Ovary (tissue), 9 donors: ENCODE data around the gene CACNA1C. TPM values are rescaled to one million over a fixed set of nuclear protein-coding genes. Genes with fewer than 3 reads are reported as not detected.

Experiments used
- DNase-seq, 5 donors: peaks; one replicate each; pipeline ENCODE4 v3.0.0-alpha.2; 2019 to 2020
- H3K27ac ChIP-seq, 2 donors: fragments of 200-600 bp; one replicate each; pipeline versions ENCODE4 v1.5.1 to v1.8.0; 2019 to 2022
- H3K27me3 ChIP-seq: fragments of 200-600 bp; one replicate; pipeline ENCODE4 v1.8.0; 2022
- H3K36me3 ChIP-seq: fragments of 200-600 bp; sonication (generic); one replicate; pipeline ENCODE4 v1.5.1; 2019
- H3K4me1 ChIP-seq: one replicate; pipeline ENCODE4 v1.8.1; 2013; ENCODE audit warnings: mild to moderate bottlenecking, moderate library complexity; ENCODE audit not compliant: insufficient read depth
- H3K4me3 ChIP-seq: fragments of 200-600 bp; sonication (generic); one replicate; pipeline ENCODE4 v1.5.1; 2017
- H3K9me3 ChIP-seq, 2 donors: fragments of 200-600 bp in 1 of 2; sonication (generic) in 1 of 2; one replicate each; pipeline versions ENCODE4 v1.5.1 to v1.8.1; 2013 to 2019; ENCODE audit warnings: mild to moderate bottlenecking in 1 of 2, moderate library complexity in 1 of 2
- EP300 ChIP-seq: sonication (generic); formaldehyde crosslinking; IDR thresholded peaks from one replicate; pipeline ENCODE4 v1.6.1; 2017; ENCODE audit warnings: antibody characterized with exemption
- POLR2A ChIP-seq: fragments of 450-650 bp; IDR thresholded peaks from one replicate; pipeline ENCODE4 v1.6.1; 2017; ENCODE audit warnings: antibody characterized with exemption, mild to moderate bottlenecking, moderate library complexity
- WGBS, 3 donors: extraction: QIAGEN DNeasy Blood & Tissue Kit in 1 of 3; methylation state at CpG; one replicate each; pipeline versions ENCODE4 v1.1.5 to v1.1.7; 2013 to 2017; 5-methylcytosine and 5-hydroxymethylcytosine counted together
- intact Hi-C, 4 donors: fragments of 100-400 bp; cut with DNase I; formaldehyde crosslinking; loops; one replicate each; pipeline versions ENCODE4 v1.11.0 to v1.15.1; 2022 to 2023
- polyA plus RNA-seq, 2 donors: library from polyadenylated mRNA; stranded (reverse); fragments of 200-250 nt in 1 of 2; fragments of 350-450 nt in 1 of 2; fragmentation: Illumina TruSeq in 1 of 2; extraction: RNeasy Lipid Tissue Mini Kit (QIAGEN cat#74804) in 1 of 2; gene quantifications; one replicate each; pipeline ENCODE4 v1.2.3, GENCODE V29; 2013 to 2014
- total RNA-seq, 7 donors: library from RNA; depleted of rRNA in 2 of 7; stranded (reverse); fragments of >200 nt in 2 of 7; fragmentation: NEBNext Ultra II Directional in 3 of 7; extraction: Animal tissue kit (Norgen Biotek cat#: 25700) in 3 of 7; gene quantifications; one replicate each; pipeline versions ENCODE4 v1.1.0 to v1.2.4, GENCODE V29; 2016 to 2023
- TF ChIP-seq, protein P1 (sequence below), 3 donors: fragments of 450-650 bp in 2 of 3; fragments of 200-600 bp in 1 of 3; IDR thresholded peaks; one replicate each; pipeline versions ENCODE4 v1.5.1 to v1.8.0; 2016 to 2022; ENCODE audit warnings: antibody characterized with exemption in 3 of 3, mild to moderate bottlenecking in 1 of 3
- donor health status: DM: no; HTN: no; CAD: no; lungs with moderate emphysema.
- donor health status: DM: no; HTN: no; CAD: no.
- donor health status: Bipolar disorder and iron deficiency.
- donor health status: DM: yes; HTN: yes; CAD: no.
- donor health status: DM: no; HTN: no; CAD: no.
- donor health status: DM: yes; HTN: yes; CAD: no.

Gene CACNA1C
- total and polyA plus RNA-seq, 9 donors: 2.2 to 8.3 (median 3.7) TPM

DNA sequence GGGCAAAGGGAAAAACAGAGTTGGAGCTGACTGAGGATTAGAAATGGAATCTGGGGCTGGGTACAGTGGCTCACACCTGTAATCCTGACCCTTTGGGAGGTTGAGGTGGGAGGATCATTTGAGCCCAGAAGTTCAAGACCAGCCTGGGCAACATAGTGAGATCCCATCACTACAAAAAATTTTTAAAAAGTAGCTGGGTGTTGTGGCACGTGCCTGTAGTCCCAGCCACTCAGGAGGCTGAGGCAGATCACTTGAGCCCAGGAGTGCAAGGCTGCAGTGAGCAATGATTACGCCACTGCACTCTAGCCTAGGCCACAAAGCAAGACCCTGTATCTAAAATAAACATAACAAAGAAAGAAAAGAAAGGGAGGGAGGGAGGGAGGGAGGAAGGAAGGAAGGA lies 33.7 kb upstream of the CACNA1C start:
- peaks cover 5% of the 10 kb centered on the region for H3K4me1 ChIP-seq
- intact Hi-C loops: no loop called here
- no peaks in the 10 kb centered on the region for H3K36me3 ChIP-seq
- no peaks in the 10 kb centered on the region for H3K27me3 ChIP-seq
- H3K9me3 ChIP-seq: peaks cover 0 to under 1% of the 10 kb centered on the region in 2 donors
- no peak overlapping the region for H3K4me3 ChIP-seq
- TF ChIP-seq POLR2A (no peak), EP300 (no peak)
- TF ChIP-seq, protein P1, sequence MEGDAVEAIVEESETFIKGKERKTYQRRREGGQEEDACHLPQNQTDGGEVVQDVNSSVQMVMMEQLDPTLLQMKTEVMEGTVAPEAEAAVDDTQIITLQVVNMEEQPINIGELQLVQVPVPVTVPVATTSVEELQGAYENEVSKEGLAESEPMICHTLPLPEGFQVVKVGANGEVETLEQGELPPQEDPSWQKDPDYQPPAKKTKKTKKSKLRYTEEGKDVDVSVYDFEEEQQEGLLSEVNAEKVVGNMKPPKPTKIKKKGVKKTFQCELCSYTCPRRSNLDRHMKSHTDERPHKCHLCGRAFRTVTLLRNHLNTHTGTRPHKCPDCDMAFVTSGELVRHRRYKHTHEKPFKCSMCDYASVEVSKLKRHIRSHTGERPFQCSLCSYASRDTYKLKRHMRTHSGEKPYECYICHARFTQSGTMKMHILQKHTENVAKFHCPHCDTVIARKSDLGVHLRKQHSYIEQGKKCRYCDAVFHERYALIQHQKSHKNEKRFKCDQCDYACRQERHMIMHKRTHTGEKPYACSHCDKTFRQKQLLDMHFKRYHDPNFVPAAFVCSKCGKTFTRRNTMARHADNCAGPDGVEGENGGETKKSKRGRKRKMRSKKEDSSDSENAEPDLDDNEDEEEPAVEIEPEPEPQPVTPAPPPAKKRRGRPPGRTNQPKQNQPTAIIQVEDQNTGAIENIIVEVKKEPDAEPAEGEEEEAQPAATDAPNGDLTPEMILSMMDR (IDR thresholded peaks at IDR 0.05): no peak
- no peak for DNase-seq
- no peak overlapping the region for H3K27ac ChIP-seq
- WGBS, 3 donors: 92 to 96% (median 95%) methylated on average over 2 of the region's 2 CpGs

DNA sequence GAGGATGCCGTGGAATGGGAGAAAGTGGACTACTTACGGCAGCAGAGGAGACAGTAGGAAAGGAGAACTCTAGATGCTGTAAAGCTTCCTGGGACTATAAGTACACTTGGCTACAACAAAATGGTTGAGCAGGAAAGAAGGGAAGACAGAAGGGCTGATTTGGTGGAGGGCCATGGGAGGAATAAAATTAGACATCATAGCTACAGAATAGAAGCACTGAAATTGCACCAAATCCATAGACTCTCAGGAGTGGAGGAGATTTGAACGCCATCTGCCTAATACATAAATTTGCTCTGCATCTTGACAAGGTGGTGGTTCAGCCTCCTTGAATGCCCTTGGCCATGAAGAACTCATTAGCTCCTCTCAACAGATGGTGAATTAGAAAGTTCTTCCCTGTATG lies 32.3 kb upstream of the CACNA1C start:
- Histone ChIP-seq H3K27ac (no peak overlapping the region), H3K4me1 (no peaks in the 10 kb centered on the region), H3K9me3 (peaks cover 0 to 7% of the 10 kb centered on the region in 2 donors), H3K4me3 (no peak overlapping the region), H3K27me3 (no peaks in the 10 kb centered on the region), H3K36me3 (no peaks in the 10 kb centered on the region)
- no peak for DNase-seq
- TF ChIP-seq, protein P1 (IDR thresholded peaks at IDR 0.05): no peak
- TF ChIP-seq EP300 (no peak), POLR2A (no peak)
- WGBS, 3 donors: 89 to 92% (median 92%) methylated on average over 3 of the region's 3 CpGs
- intact Hi-C loops: no loop called here

DNA sequence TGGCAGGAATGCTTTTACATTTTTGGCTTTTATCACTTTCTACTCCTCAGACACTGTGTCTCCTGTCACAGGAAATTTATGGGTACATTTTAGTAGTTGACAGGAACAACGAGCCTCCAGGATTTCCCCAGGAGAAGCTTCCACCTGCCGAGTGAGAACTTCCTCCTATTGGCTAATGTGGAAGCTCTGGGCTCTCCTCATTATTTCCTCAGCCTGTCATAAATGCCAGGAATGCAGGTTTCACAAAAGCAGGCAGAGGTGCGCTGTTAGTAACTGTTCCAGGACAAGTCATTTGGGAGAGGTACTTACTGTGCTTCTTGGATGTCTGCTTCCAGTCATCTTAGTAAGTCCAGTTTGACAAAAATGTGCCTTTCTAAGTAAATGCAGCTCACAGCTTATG lies 29.4 kb upstream of the CACNA1C start:
- intact Hi-C loops: no loop called here
- H3K27ac ChIP-seq: no peak overlapping the region
- H3K36me3 ChIP-seq: no peaks in the 10 kb centered on the region
- 38 to 55% (median 43%) methylated on average over 3 of the region's 3 CpGs for WGBS, 3 donors
- H3K27me3 ChIP-seq: no peaks in the 10 kb centered on the region
- TF ChIP-seq, protein P1 (IDR thresholded peaks at IDR 0.05): no peak
- no peak for TF ChIP-seq EP300
- TF ChIP-seq POLR2A: no peak
- no peak for DNase-seq
- H3K4me3 ChIP-seq: no peak overlapping the region
- H3K9me3 ChIP-seq: peaks cover 0 to 7% of the 10 kb centered on the region in 2 donors
- no peaks in the 10 kb centered on the region for H3K4me1 ChIP-seq

DNA sequence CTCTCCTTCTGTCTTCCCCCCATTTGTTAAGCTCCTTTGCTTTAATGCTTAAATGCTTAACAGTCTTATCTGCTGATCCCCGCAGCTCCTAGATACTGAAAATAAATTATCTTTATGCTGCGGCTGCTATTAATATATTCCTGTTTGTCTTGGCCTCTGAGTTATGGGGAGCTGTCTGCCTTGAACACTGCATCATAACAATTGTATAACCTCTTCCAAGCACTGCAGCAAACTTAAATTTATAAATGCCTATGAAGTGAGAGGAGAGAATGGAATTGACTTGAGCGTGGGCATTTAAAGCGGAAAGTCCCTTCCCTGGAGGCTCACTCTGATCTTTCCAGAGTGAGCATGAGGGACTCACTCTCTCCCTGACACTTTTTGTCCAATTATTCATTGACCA lies 25.4 kb upstream of the CACNA1C start:
- no peaks in the 10 kb centered on the region for H3K27me3 ChIP-seq
- H3K27ac ChIP-seq: no peak overlapping the region
- TF ChIP-seq POLR2A (no peak), EP300 (no peak)
- TF ChIP-seq, protein P1 (IDR thresholded peaks at IDR 0.05): no peak
- intact Hi-C loops: no loop called here
- peaks cover 0 to 7% of the 10 kb centered on the region in 2 donors for H3K9me3 ChIP-seq
- H3K4me3 ChIP-seq: no peak overlapping the region
- no peak for DNase-seq
- 34 to 41% (median 38%) methylated on average over 4 of the region's 4 CpGs for WGBS, 3 donors
- H3K36me3 ChIP-seq: no peaks in the 10 kb centered on the region
- H3K4me1 ChIP-seq: no peaks in the 10 kb centered on the region
